B cell (primary cell): ENCODE data around the gene MSL3. TPM values are rescaled to one million over a fixed set of nuclear protein-coding genes. Genes with fewer than 3 reads are reported as not detected.

Experiments
- ATAC-seq: fragments of 200-7000 bp; cut with Tn5 transposase; one replicate; pipeline ENCODE4 v1.10.0; 2021; ENCODE audit warnings: low read depth, mild to moderate bottlenecking, moderate number of reproducible peaks, moderate library complexity
- CTCF ChIA-PET: fragments of 350-600 bp; sonication (Branson Sonifier 250); formaldehyde crosslinking; loops from one replicate; lab custom pipeline; 2021; ENCODE audit warnings: antibody characterized with exemption, inconsistent platforms; lab: Charles Lee
- POLR2A ChIA-PET: fragments of 350-600 bp; sonication (Branson Sonifier 250); formaldehyde crosslinking; loops from one replicate; lab custom pipeline; 2021; ENCODE audit warnings: antibody characterized with exemption; lab: Charles Lee
- DNase-seq: peaks from one replicate; pipeline ENCODE4 v3.0.0; 2013
- H2AFZ ChIP-seq: 2 replicates; pipeline ENCODE4 v1.6.1; 2012; ENCODE audit warnings: mild to moderate bottlenecking, low read depth, low read length; ENCODE audit not compliant: insufficient read depth, poor library complexity, severe bottlenecking
- H3K27ac ChIP-seq, 2 donors: 1 replicate in 1 of 2; 2 replicates in 1 of 2; pipeline ENCODE4 v1.5.1; 2012 to 2013; ENCODE audit warnings: low read length in 2 of 2, mild to moderate bottlenecking in 2 of 2, moderate library complexity in 1 of 2
- H3K27me3 ChIP-seq, 4 experiments: fragments of 200-600 bp in 1 of 4; sonication (generic) in 1 of 4; replicated peaks in 1 of 4; 1 replicate in 2 of 4; 2 replicates in 2 of 4; pipeline versions ENCODE4 v1.6.1 to v1.7.0; 2013 to 2016; ENCODE audit warnings: low read length in 3 of 4, mild to moderate bottlenecking in 2 of 4, mixed read lengths in 1 of 4, moderate library complexity in 1 of 4; ENCODE audit not compliant: insufficient read depth in 4 of 4, control insufficient read depth in 3 of 4; ENCODE audit errors: control extremely low read depth in 1 of 4
- H3K36me3 ChIP-seq, 2 experiments: replicated peaks in 1 of 2; 1 replicate in 1 of 2; 2 replicates in 1 of 2; pipeline versions ENCODE4 v1.6.1 to v1.7.1; 2013; ENCODE audit warnings: low read length in 1 of 2; ENCODE audit not compliant: insufficient read depth in 2 of 2, control insufficient read depth in 1 of 2; ENCODE audit errors: control extremely low read depth in 1 of 2, extremely low read depth in 1 of 2
- H3K4me1 ChIP-seq, 2 donors: fragments of 200-600 bp in 1 of 2; sonication (generic) in 1 of 2; 1 replicate in 1 of 2; 2 replicates in 1 of 2; pipeline versions ENCODE4 v1.5.1 to v1.6.1; 2013 to 2017; ENCODE audit warnings: low read length in 2 of 2; ENCODE audit not compliant: control insufficient read depth in 2 of 2, insufficient read depth in 2 of 2
- H3K4me2 ChIP-seq: replicated peaks from 2 replicates; pipeline ENCODE3; 2012; ENCODE audit warnings: mild to moderate bottlenecking, low read depth, low read length; ENCODE audit not compliant: poor library complexity, severe bottlenecking
- H3K4me3 ChIP-seq, 5 experiments: fragments of 200-600 bp in 1 of 5; sonication (generic) in 1 of 5; 1 replicate in 3 of 5; 2 replicates in 2 of 5; pipeline versions ENCODE4 v1.5.1 to v1.7.0; 2011 to 2016; ENCODE audit warnings: low read length in 4 of 5, mild to moderate bottlenecking in 4 of 5, low read depth in 2 of 5, control low read depth in 1 of 5, moderate library complexity in 1 of 5; ENCODE audit not compliant: insufficient read depth in 1 of 5; ENCODE audit errors: control extremely low read depth in 1 of 5, extremely low read depth in 1 of 5
- H3K79me2 ChIP-seq: fragments of 200-600 bp; sonication (generic); one replicate; pipeline ENCODE4 v1.6.0; 2016; ENCODE audit warnings: low read length; ENCODE audit not compliant: control insufficient read depth, insufficient read depth
- H3K9ac ChIP-seq: fragments of 200-600 bp; sonication (generic); 2 replicates; pipeline ENCODE4 v1.6.1; 2017; ENCODE audit warnings: mild to moderate bottlenecking, low read length, moderate library complexity
- H3K9me3 ChIP-seq, 3 donors: one replicate each; pipeline versions ENCODE4 v1.6.1 to v1.7.1; 2013; ENCODE audit warnings: low read length in 2 of 3; ENCODE audit not compliant: control insufficient read depth in 2 of 3, insufficient read depth in 1 of 3; ENCODE audit errors: control extremely low read depth in 1 of 3
- H4K20me1 ChIP-seq: 2 replicates; pipeline ENCODE4 v1.6.0; 2012; ENCODE audit warnings: mild to moderate bottlenecking, low read length; ENCODE audit not compliant: insufficient read depth, control insufficient read depth, poor library complexity, severe bottlenecking
- H3K27ac Mint-ChIP-seq: one replicate; pipeline ENCODE4 v1.8.0; 2021; ENCODE audit warnings: mixed read lengths
- H3K27me3 Mint-ChIP-seq: one replicate; pipeline ENCODE4 v1.8.0; 2021; ENCODE audit warnings: mixed read lengths
- H3K4me1 Mint-ChIP-seq: one replicate; pipeline ENCODE4 v1.8.0; 2021; ENCODE audit warnings: mixed read lengths
- H3K4me3 Mint-ChIP-seq: one replicate; pipeline ENCODE4 v1.8.0; 2021; ENCODE audit warnings: mixed read lengths
- H3K9me3 Mint-ChIP-seq: one replicate; pipeline ENCODE4 v1.8.0; 2022; ENCODE audit warnings: mixed read lengths; ENCODE audit not compliant: insufficient read depth
- EZH2 ChIP-seq: IDR thresholded peaks from 2 replicates; pipeline ENCODE4 v1.6.1; 2012; ENCODE audit warnings: borderline replicate concordance, low read depth, mild to moderate bottlenecking, moderate library complexity, low read length; ENCODE audit not compliant: insufficient read depth, poor library complexity, severe bottlenecking
- WGBS: methylation state at CpG from one replicate; pipeline ENCODE4 v1.1.5; 2013; ENCODE audit warnings: missing lambda C conversion rate; ENCODE audit not compliant: insufficient coverage; 5-methylcytosine and 5-hydroxymethylcytosine counted together
- intact Hi-C: fragments of 100-400 bp; cut with micrococcal nuclease; formaldehyde crosslinking; loops from one replicate; pipeline ENCODE4 v1.10.0; 2022
- polyA plus RNA-seq: library from polyadenylated mRNA; depleted of rRNA; stranded (reverse); fragments of >200 nt; gene quantifications from 2 replicates; pipeline ENCODE4 v1.2.3, GENCODE V29; 2012
- total RNA-seq, 2 donors: library from RNA; stranded (reverse); fragments of 120-200 nt in 1 of 2; gene quantifications; 1 replicate in 1 of 2; 2 replicates in 1 of 2; pipeline versions ENCODE4 v1.2.3 to v1.2.4, GENCODE V29; 2013 to 2022
- TF ChIP-seq, protein P1 (sequence below): fragments of 200-600 bp; IDR thresholded peaks from one replicate; pipeline ENCODE4 v1.8.0; 2022; ENCODE audit warnings: antibody characterized with exemption, mild to moderate bottlenecking

Gene MSL3
- total and polyA plus RNA-seq, 2 donors (not counting 1 experiment from before 2014, with no cell fraction given): 76.3 to 88.7 TPM

DNA sequence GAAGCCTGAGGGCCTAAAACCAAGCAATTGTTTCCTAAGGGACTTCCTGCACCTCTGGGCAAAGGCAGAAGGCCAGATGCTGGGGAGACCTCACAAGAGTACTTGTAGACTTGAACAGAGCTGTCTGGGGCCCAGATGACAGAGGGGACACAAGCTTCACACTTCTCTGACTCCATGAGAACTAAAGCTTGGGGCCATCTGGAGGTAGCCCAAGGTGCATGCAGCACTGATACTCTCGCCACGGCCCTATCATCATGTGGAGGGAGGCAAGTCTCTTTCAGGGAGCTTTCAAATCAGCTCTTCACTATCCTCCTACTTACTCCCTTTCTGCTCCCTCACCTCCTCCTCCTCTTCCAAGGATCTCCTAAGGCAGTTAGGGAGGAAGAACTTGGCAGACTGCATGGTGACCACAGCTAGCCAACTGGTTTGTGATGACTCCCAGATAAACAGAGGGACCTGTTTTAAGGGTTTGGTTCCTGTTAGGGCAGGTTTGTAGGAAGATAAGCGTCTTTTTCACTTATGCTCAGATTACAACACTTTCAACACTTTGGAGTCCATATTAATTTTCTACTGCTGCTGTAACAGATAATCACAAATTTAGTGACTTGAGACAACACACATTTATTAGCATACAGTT, 23.8 kb downstream of the MSL3 start:
- Histone ChIP-seq H3K36me3 (peaks cover 0 to 4% of the 10 kb centered on the region in 2 experiments), H3K27ac (no peak overlapping the region), H3K79me2 (no peaks in the 10 kb centered on the region), H3K9ac (no peak overlapping the region), H3K4me1 (no peaks in the 10 kb centered on the region), H2AFZ (no peak overlapping the region), H3K27me3 (no peaks in the 10 kb centered on the region), H3K4me3 (no peak overlapping the region), H3K4me2 (no peak overlapping the region), H3K9me3 (no peaks in the 10 kb centered on the region), H4K20me1 (no peaks in the 10 kb centered on the region)
- H3K27ac Mint-ChIP-seq: no peak overlapping the region
- H3K9me3 Mint-ChIP-seq: no peaks in the 10 kb centered on the region
- POLR2A ChIA-PET: no interaction called here
- no CpG with 5 or more reads among the region's 3 CpGs for WGBS
- H3K4me3 Mint-ChIP-seq: no peak overlapping the region
- peaks cover 1% of the 10 kb centered on the region for H3K4me1 Mint-ChIP-seq
- CTCF ChIA-PET: no interaction called here
- ATAC-seq (no peak), DNase-seq (no peak)
- intact Hi-C loops: no loop called here
- H3K27me3 Mint-ChIP-seq: no peaks in the 10 kb centered on the region
- TF ChIP-seq, protein P1, sequence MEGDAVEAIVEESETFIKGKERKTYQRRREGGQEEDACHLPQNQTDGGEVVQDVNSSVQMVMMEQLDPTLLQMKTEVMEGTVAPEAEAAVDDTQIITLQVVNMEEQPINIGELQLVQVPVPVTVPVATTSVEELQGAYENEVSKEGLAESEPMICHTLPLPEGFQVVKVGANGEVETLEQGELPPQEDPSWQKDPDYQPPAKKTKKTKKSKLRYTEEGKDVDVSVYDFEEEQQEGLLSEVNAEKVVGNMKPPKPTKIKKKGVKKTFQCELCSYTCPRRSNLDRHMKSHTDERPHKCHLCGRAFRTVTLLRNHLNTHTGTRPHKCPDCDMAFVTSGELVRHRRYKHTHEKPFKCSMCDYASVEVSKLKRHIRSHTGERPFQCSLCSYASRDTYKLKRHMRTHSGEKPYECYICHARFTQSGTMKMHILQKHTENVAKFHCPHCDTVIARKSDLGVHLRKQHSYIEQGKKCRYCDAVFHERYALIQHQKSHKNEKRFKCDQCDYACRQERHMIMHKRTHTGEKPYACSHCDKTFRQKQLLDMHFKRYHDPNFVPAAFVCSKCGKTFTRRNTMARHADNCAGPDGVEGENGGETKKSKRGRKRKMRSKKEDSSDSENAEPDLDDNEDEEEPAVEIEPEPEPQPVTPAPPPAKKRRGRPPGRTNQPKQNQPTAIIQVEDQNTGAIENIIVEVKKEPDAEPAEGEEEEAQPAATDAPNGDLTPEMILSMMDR: no peak
- TF ChIP-seq EZH2: no peak

DNA sequence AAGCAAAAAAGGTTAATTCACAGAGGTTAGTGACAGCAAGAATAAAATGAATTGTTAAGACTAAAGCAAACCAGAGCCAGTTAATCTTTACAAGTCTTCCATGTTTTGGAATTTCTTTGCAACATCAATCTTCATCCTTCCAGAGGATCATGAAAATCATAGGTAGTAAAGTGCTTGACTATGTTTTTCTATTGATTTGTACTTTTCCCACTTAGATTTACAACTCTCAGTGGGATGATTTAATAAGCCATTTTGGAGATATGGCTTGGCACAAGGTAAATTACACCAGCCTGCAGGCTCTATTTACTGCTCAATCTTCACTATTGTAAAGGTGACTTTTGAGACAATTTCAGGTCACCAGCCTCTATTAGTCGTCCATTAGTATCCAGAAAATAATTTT, 26.5 kb downstream of the MSL3 start:
- DNase-seq (no peak), ATAC-seq (no peak)
- ChIA-PET CTCF (no interaction called here), POLR2A (no interaction called here)
- Mint-ChIP-seq H3K4me3 (no peak overlapping the region), H3K9me3 (no peaks in the 10 kb centered on the region), H3K4me1 (peaks cover 11% of the 10 kb centered on the region), H3K27me3 (no peaks in the 10 kb centered on the region), H3K27ac (no peak overlapping the region)
- peaks cover 0 to 7% of the 10 kb centered on the region in 2 donors for H3K4me1 ChIP-seq
- H2AFZ ChIP-seq: no peak overlapping the region
- intact Hi-C loops: no loop called here
- no peak overlapping the region for H3K9ac ChIP-seq
- TF ChIP-seq EZH2: no peak
- TF ChIP-seq, protein P1: no peak
- no peaks in the 10 kb centered on the region for H4K20me1 ChIP-seq
- no peaks in the 10 kb centered on the region for H3K9me3 ChIP-seq
- no peaks in the 10 kb centered on the region for H3K27me3 ChIP-seq
- no peak overlapping the region for H3K27ac ChIP-seq
- H3K36me3 ChIP-seq: no peaks in the 10 kb centered on the region
- H3K4me3 ChIP-seq: no peak overlapping the region
- H3K79me2 ChIP-seq: no peaks in the 10 kb centered on the region
- H3K4me2 ChIP-seq: no peak overlapping the region
- WGBS: no CpG with 5 or more reads among the region's 1 CpG
